Measurements from ENCODE around the gene PIK3AP1. TPM values are rescaled to one million over a fixed set of nuclear protein-coding genes. Genes with fewer than 3 reads are reported as not detected.

The PIK3AP1 gene
- total RNA-seq, 1 experiment from 2014 or later = 1.7 TPM

- Histone ChIP-seq H3K27ac (ENCODE audit: insufficient read length, low read depth, low read length) (no peak overlapping the region), H2BK120ac (ENCODE audit: low read depth, low read length, poor library complexity, severe bottlenecking) (no peak overlapping the region), H4K8ac (replicated peaks; ENCODE audit: insufficient read length, low read depth, low read length) (no peak overlapping the region), H4K5ac (ENCODE audit: insufficient read length, low read depth, low read length) (no peak overlapping the region), H2BK5ac (ENCODE audit: insufficient read length, low read length) (no peak overlapping the region), H2AFZ (ENCODE audit: low read length) (no peak overlapping the region), H3K4me2 (ENCODE audit: insufficient read depth, insufficient read length, low read length) (no peak overlapping the region), H3K79me1 (ENCODE audit: insufficient read depth, low read depth, low read length, poor library complexity, severe bottlenecking) (no peaks in the 10 kb centered on the region), H3K79me2 (ENCODE audit: insufficient read depth, low read length) (no peaks in the 10 kb centered on the region), H3K14ac (ENCODE audit: insufficient read depth, low read length) (no peak overlapping the region), H2AK5ac (ENCODE audit: insufficient read length, low read length) (no peak overlapping the region), H3K23me2 (ENCODE audit: insufficient read length, low read depth, low read length, poor library complexity, severe bottlenecking) (no peaks in the 10 kb centered on the region), H4K91ac (ENCODE audit: insufficient read length, low read depth, low read length) (no peak overlapping the region), H2BK20ac (ENCODE audit: low read depth, low read length, poor library complexity, severe bottlenecking) (no peak overlapping the region), H3K4ac (ENCODE audit: low read depth, low read length) (no peak overlapping the region), H3K23ac (ENCODE audit: insufficient read length, low read depth, low read length) (no peak overlapping the region), H4K20me1 (ENCODE audit: control insufficient read depth, insufficient read depth, insufficient read length) (no peaks in the 10 kb centered on the region), H3T11ph (ENCODE audit: low read length) (no peak overlapping the region), H3K4me1 (ENCODE audit: insufficient read depth, low read length) (no peaks in the 10 kb centered on the region), H3K56ac (ENCODE audit: insufficient read length, low read depth, low read length) (no peak overlapping the region), H3K27me3 (ENCODE audit: insufficient read depth, low read length) (no peaks in the 10 kb centered on the region), H3K9ac (ENCODE audit: extremely low read depth, insufficient read length, low read length) (no peak overlapping the region), H2BK12ac (ENCODE audit: insufficient read length, low read depth, low read length) (no peak overlapping the region), H3K18ac (ENCODE audit: insufficient read length, low read depth, low read length) (no peak overlapping the region), H2BK15ac (ENCODE audit: low read depth, low read length) (no peak overlapping the region), H3K9me3 (ENCODE audit: control insufficient read depth, low read depth, low read length) (no peaks in the 10 kb centered on the region)
- peaks cover 4 to 5% of the 10 kb centered on the region in 2 experiments; a peak in 3 of 4 replicates for H3K4me1 Mint-ChIP-seq
- no peak for TF ChIP-seq CTCF (conservative IDR thresholded peaks at IDR 0.05)
- no peak overlapping the region for H3K27ac Mint-ChIP-seq
- H3K27me3 Mint-ChIP-seq (ENCODE audit: low read depth) = no peaks in the 10 kb centered on the region
- peaks cover 3 to 8% of the 10 kb centered on the region in 2 experiments; a peak in 4 of 5 replicates for H3K9me3 Mint-ChIP-seq
- no CpG with 5 or more reads among the region's 3 CpGs for WGBS (ENCODE audit: extremely low coverage, insufficient read length, low lambda C conversion rate)
- no peak for DNase-seq
- peaks cover 3 to 10% (median 5%) of the 10 kb centered on the region in 3 experiments; a peak in 6 of 7 replicates for H3K36me3 Mint-ChIP-seq (ENCODE audit: insufficient read depth in 1 of 3, low read depth in 3 of 3)
- no peak overlapping the region for H3K4me3 Mint-ChIP-seq
Observed at GRCh38 chr10:96660297-96660696, 60.0 kb downstream of the PIK3AP1 start.

Measured in H9 (cell line).